GM19025 (cell line): Measurements from ENCODE around the gene ZNF248.
"Not testable (repeated sequence)": the region's sequence is repeated elsewhere in the genome, so short reads cannot be mapped to it uniquely, and the experiment has no call there.

Experiments used
- ATAC-seq: cut with Tn5 transposase; IDR thresholded peaks from one replicate; pipeline ENCODE4 v1.9.1; 2021; ENCODE audit warnings: mild to moderate bottlenecking, low read depth, moderate library complexity; ENCODE audit not compliant: unreplicated experiment

The ZNF248 gene

GRCh38 chr10:37857287-37858211, at the start of gene ZNF248:
Gene ZNF248 (minus strand): TSS chr10:37857610. CDS start chr10:37856310, 1,300 bp downstream.
- ATAC-seq = peak; percentile 92

GRCh38 chr10:37906382-37906781, 49.0 kb upstream of the ZNF248 start:
- no peak for ATAC-seq

GRCh38 chr10:37896436-37896835, 39.0 kb upstream of the ZNF248 start:
- ATAC-seq = no peak

GRCh38 chr10:37895674-37896073, 38.3 kb upstream of the ZNF248 start:
- no peak for ATAC-seq

GRCh38 chr10:37885850-37886249, 28.4 kb upstream of the ZNF248 start:
- no peak for ATAC-seq

GRCh38 chr10:37872955-37873354, 15.5 kb upstream of the ZNF248 start:
- ATAC-seq = no peak

- ATAC-seq = no peak
Measured at GRCh38 chr10:37872283-37872682, 14.9 kb upstream of the ZNF248 start.

- ATAC-seq = no peak
Measured at GRCh38 chr10:37871568-37872251, 14.3 kb upstream of the ZNF248 start.

- no peak for ATAC-seq
Measured at GRCh38 chr10:37871143-37871542, 13.7 kb upstream of the ZNF248 start.

- ATAC-seq = no peak
Measured at GRCh38 chr10:37868796-37869195, 11.4 kb upstream of the ZNF248 start.

GRCh38 chr10:37865957-37866803, 8.8 kb upstream of the ZNF248 start:
- ATAC-seq = peak; percentile 44

GRCh38 chr10:37865264-37865663, 7.9 kb upstream of the ZNF248 start:
- ATAC-seq = no peak

- no peak for ATAC-seq
Measured at GRCh38 chr10:37860494-37861190, 3.2 kb upstream of the ZNF248 start.

GRCh38 chr10:37859270-37859669, 1.9 kb upstream of the ZNF248 start:
- ATAC-seq = not testable (repeated sequence)

- ATAC-seq = no peak
Measured at GRCh38 chr10:37856881-37857286, 526 bp downstream of the ZNF248 start.

GRCh38 chr10:37855636-37856035, 1.8 kb downstream of the ZNF248 start:
- no peak for ATAC-seq

GRCh38 chr10:37854626-37855025, 2.8 kb downstream of the ZNF248 start:
- ATAC-seq = no peak

GRCh38 chr10:37844644-37845043, 12.8 kb downstream of the ZNF248 start:
- no peak for ATAC-seq

- ATAC-seq = no peak
Measured at GRCh38 chr10:37839243-37839642, 18.2 kb downstream of the ZNF248 start.
